Skeletal muscle tissue (tissue), 5 donors: ENCODE measurements around the gene CDX4. TPM values are rescaled to one million over a fixed set of nuclear protein-coding genes. Genes with fewer than 3 reads are reported as not detected.
"Not testable (repeated sequence)": the region's sequence is repeated elsewhere in the genome, so short reads cannot be mapped to it uniquely, and the experiment has no call there.

Experiments used
- H3K27ac ChIP-seq: one replicate; pipeline ENCODE4 v1.7.0; 2013; ENCODE audit warnings: mild to moderate bottlenecking, low read depth, low read length, inconsistent platforms
- H3K27me3 ChIP-seq, 3 donors: one replicate each; pipeline ENCODE4 v1.7.0; 2013; ENCODE audit warnings: low read length in 3 of 3; ENCODE audit not compliant: control insufficient read depth in 3 of 3, insufficient read depth in 3 of 3
- H3K36me3 ChIP-seq, 3 donors: one replicate each; pipeline ENCODE4 v1.7.0; 2013; ENCODE audit warnings: low read length in 3 of 3; ENCODE audit not compliant: control insufficient read depth in 3 of 3, insufficient read depth in 3 of 3
- H3K4me1 ChIP-seq, 3 donors: one replicate each; pipeline ENCODE4 v1.7.0; 2013; ENCODE audit warnings: low read length in 3 of 3, mild to moderate bottlenecking in 3 of 3; ENCODE audit not compliant: control insufficient read depth in 3 of 3, insufficient read depth in 3 of 3
- H3K4me3 ChIP-seq, 3 donors: one replicate each; pipeline ENCODE4 v1.7.0; 2013; ENCODE audit warnings: low read length in 3 of 3
- H3K9ac ChIP-seq, 3 donors: one replicate each; pipeline ENCODE4 v1.7.0; 2013; ENCODE audit warnings: low read length in 3 of 3, mild to moderate bottlenecking in 3 of 3, moderate library complexity in 2 of 3, low read depth in 1 of 3
- H3K9me3 ChIP-seq, 3 donors: one replicate each; pipeline ENCODE4 v1.7.0; 2013; ENCODE audit warnings: low read length in 3 of 3; ENCODE audit not compliant: control insufficient read depth in 3 of 3
- small RNA-seq: library from RNA; depleted of rRNA; stranded (forward); fragments of <200 nt; gene quantifications from one replicate; pipeline ENCODE3, GENCODE V24; 2014
- total RNA-seq: library from RNA; depleted of rRNA; stranded (reverse); fragments of >200 nt; gene quantifications from one replicate; pipeline ENCODE4 v1.2.3, GENCODE V29; 2014
- donor health status: Osteomylitis.

CDX4 gene
- total RNA-seq, 1 donor from 2014 or later: not detected

DNA sequence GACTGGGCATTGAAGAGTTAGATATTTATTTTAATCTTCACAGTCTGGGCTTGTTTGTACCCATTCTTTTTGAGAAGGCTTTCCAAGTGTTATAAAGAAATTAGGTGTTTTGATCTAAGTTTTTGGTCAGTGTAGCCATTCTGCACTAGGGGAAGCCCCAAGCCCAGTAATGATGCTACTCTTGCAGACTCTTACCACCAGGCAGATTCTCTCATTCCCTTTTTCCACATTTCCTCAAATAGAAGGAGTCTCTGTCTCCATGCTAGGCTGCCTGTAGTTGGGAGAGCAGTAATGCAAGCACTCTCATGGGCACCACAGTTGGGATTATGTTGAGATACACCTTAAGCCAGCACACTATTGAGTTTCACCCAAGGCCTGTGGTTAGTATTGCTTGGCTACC is 21.5 kb downstream of the CDX4 start:
- no peaks in the 10 kb centered on the region for H3K9me3 ChIP-seq
- no peaks in the 10 kb centered on the region for H3K36me3 ChIP-seq
- H3K4me1 ChIP-seq: no peaks in the 10 kb centered on the region
- no peaks in the 10 kb centered on the region for H3K27me3 ChIP-seq
- no peak overlapping the region for H3K4me3 ChIP-seq
- H3K27ac ChIP-seq: no peak overlapping the region
- no peak overlapping the region for H3K9ac ChIP-seq

DNA sequence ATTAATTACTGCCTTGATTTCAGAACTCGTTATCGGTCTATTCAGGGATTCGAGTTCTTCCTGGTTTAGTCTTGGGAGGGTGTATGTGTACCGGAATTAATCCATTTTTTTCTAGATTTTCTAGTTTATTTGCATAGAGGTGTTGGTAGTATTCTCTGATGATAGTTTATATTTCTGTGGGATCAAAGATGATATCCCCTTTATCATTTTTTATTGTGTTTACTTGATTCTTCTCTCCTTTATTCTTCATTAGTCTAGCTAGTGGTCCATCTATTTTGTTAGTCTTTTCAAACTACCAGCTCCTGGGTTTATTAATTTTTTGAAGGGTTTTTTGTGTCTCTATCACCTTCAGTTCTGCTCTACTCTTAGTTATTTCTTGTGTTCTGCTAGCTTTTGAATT is 32.1 kb downstream of the CDX4 start:
- H3K27ac ChIP-seq: no peak overlapping the region
- H3K9me3 ChIP-seq: no peaks in the 10 kb centered on the region
- no peaks in the 10 kb centered on the region for H3K4me1 ChIP-seq
- H3K9ac ChIP-seq: no peak overlapping the region
- no peaks in the 10 kb centered on the region for H3K36me3 ChIP-seq
- no peaks in the 10 kb centered on the region for H3K27me3 ChIP-seq
- no peak overlapping the region for H3K4me3 ChIP-seq

DNA sequence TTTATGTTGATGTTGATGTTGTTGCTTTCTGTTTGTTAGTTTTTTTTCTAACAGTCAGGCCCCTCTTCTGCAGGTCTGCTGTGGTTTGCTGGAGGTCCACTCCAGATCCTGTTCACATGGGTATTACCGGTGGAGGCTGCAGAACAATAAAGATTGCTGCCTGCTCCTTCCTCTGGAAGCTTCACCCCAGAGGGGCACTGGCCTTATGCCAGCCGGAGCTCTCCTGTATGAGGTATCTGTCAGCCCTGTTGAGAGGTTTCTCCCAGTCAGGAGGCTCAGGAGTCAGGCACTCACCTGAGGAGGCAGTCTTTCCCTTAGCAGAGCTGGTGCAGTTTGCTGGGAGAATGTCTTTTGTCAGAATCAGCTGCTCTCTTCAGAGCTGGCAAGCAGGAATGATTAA is 34.7 kb downstream of the CDX4 start:
- Histone ChIP-seq H3K27ac (no peak overlapping the region), H3K9ac (no peak overlapping the region), H3K27me3 (no peaks in the 10 kb centered on the region), H3K36me3 (no peaks in the 10 kb centered on the region), H3K9me3 (no peaks in the 10 kb centered on the region), H3K4me3 (no peak overlapping the region), H3K4me1 (no peaks in the 10 kb centered on the region)

DNA sequence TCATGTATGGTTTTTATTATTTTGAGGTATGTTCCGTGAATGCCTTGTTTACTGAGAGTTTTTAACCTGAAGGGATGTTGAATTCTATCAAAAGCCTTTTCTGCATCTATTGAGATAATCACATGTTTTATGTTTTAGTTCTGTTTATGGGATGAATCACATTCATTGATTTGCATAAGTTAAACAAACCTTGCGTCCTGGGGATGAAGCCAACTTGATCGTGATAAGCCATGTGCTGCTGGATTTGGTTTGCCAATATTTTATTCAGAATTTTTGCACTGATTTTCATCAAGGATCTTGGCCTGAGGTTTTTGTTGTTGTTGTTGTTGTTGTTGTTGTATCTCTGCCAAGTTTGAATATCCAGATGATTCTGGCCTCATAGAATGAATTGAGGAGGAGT is 43.8 kb downstream of the CDX4 start:
- Histone ChIP-seq H3K4me3 (no peak overlapping the region), H3K27ac (no peak overlapping the region), H3K9me3 (no peaks in the 10 kb centered on the region), H3K27me3 (no peaks in the 10 kb centered on the region), H3K36me3 (no peaks in the 10 kb centered on the region), H3K9ac (no peak overlapping the region), H3K4me1 (no peaks in the 10 kb centered on the region)

DNA sequence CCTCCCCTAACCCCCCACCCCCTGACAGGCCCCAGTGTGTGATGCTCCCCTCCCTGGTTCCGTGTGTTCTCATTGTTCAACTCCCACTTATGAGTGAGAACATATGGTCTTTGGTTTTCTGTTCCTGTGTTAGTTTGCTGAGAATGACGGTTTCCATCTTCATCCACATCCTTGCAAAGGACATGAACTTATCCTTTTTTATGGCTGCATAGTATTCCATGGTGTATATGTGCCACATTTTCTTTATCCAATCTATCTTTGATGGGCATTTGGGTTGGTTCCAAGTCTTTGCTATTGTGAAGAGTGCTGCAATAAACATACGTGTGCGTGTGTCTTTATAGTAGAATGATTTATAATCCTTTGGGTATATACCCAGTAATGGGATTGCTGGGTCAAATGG is 45.3 kb downstream of the CDX4 start:
- not testable (repeated sequence) for H3K36me3 ChIP-seq, H3K9ac ChIP-seq, H3K9me3 ChIP-seq, H3K4me3 ChIP-seq, H3K4me1 ChIP-seq, H3K27me3 ChIP-seq, H3K27ac ChIP-seq

Small RNAs within 50 kb of the gene (small RNA-seq; reads per million reads assigned to genes)
- gene MORF4L1P6 (not detected), gene RNU6-1044P (not detected)

Other genes starting within 250 kb of the CDX4 start
- 0.52 TPM for gene NAP1L2, start 232.2 kb upstream of the CDX4 start, total RNA-seq
- gene CHIC1, start 116.1 kb downstream of the CDX4 start, total RNA-seq: 6.3 TPM